HG02571 (cell line): ENCODE measurements around the gene KCNQ1.

ENCODE experiments used
- ATAC-seq: cut with Tn5 transposase; IDR thresholded peaks from one replicate; pipeline ENCODE4 v1.9.1; 2021; ENCODE audit warnings: mild to moderate bottlenecking, moderate library complexity; ENCODE audit not compliant: unreplicated experiment

The KCNQ1 gene

DNA sequence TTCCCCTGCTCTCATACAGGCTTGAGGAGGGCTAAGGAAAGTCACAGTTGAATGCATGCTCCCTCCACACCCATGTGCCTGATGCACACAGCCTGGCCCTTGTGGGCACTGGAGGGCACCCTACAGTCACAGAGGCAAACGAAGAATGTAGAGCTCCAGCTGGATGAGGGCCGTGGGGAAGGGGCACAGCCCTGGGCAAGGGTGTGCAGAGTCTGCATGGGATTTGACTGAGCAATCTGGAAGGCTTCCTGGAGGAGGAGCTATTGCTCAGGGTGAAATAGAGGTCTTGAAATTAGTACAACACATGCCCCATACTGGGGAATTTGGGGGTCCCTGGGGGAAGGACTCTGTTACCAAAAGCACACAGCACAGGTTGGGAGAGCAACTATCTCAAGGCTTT lies 64.0 kb downstream of the KCNQ1 start:
- ATAC-seq, result no peak

DNA sequence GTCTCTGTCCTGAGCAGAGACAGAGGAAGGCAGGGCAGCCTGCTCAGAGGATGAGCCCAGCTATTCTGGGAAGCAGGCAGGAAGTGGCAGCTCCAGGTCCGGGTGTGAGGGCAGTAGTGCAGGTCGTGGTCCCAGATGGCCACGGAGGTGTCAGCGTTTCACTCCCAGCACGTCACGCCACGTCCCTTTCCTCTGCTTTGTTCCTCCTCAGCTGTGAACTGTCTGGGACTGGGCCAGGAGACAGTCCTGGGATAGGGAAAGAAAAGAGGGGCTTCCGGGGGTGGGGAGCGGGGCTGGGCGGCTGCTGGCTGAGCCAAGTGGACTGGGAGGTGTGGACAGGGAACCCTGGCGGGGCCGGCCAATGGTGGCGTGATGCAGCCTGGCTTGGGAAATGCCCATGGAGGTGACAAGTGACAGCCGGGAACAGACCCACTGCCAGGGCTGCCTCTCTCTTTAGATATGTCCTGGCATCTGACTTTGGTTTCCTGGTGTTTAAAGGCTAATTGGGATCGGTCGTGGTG lies 64.7 kb downstream of the KCNQ1 start:
- ATAC-seq, result no peak

DNA sequence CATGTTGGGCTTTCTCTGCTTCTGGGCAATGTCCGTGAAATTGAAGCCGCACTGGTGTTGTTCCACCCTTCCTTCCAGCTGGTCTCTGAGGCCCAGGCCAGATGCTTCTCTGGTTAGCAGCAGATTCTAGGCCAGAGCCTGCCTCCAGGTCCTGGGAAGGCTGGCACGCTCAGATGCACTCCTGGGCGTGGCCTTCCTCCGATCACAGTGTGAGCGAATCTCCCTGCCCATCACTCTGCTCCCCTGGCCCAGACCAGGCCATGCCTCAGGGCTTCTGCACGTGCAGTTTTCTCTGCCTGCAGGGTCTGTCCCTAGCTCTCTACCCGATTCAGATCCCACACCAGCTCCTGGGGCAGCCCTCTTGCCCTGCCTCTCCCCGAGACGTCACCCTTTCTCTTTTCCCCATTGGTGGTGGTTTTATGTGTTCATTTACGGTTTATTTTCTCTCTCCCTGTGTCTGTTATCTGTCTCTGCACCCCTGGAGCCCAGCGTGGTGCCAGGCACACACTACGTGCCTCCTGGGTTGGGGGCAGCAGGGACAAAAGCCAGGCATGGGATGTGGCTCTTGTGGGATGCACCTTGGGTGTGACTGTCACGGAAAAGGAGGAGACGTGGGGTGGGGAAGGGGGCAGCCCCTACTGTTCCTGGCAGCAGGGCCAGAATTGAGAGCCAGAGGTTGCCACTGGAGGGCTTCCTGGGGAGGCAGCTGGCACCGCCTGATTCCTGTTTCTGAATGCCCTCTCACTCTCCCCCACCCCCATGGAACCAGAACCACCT lies 66.0 kb downstream of the KCNQ1 start:
- no peak for ATAC-seq

DNA sequence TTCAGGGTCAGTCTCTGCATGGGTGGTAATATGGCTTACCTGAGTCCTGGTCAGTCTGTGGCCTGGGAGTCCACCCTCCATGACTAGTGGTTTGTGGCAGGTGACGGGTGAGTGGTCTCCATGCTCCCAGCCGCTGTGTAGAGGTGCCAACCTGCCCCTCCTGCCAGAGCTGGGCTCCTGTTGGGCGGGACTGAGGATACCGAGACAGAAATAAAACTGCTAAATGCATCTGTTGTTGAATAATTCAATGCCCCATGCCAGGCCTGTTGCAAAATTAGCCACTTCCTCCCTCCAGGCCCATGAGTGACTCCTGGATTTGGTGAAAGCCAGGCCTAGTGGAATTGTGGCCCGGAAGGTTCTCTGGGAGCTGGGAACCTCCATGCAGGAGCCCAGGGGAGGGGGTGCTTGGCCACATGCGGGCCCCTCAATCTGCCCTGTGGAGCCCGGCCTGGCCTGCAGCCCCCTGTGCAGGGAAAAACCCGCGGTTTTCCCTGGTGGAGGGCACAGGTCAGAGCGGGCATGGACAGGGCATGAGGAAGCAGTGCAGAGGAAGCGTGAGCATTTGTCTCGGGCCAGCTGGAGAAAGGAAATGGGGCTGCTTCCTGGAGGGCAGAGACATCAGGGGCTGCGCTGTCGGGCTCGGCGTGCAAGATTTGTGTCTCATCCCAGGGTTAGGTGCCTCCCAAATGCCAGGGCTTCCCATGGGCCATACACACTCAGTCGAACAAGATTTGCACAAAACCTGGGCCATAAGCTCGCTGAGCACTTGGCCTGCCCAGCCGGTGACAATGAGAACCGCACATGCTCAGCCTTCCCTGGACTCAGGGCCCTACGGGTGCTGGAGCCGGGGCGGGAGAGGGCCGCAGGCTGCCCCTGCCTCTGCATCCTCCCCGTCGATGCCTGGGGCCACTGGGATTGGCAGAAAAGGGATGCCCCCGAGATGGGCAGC lies 66.9 kb downstream of the KCNQ1 start:
- ATAC-seq, result no peak

DNA sequence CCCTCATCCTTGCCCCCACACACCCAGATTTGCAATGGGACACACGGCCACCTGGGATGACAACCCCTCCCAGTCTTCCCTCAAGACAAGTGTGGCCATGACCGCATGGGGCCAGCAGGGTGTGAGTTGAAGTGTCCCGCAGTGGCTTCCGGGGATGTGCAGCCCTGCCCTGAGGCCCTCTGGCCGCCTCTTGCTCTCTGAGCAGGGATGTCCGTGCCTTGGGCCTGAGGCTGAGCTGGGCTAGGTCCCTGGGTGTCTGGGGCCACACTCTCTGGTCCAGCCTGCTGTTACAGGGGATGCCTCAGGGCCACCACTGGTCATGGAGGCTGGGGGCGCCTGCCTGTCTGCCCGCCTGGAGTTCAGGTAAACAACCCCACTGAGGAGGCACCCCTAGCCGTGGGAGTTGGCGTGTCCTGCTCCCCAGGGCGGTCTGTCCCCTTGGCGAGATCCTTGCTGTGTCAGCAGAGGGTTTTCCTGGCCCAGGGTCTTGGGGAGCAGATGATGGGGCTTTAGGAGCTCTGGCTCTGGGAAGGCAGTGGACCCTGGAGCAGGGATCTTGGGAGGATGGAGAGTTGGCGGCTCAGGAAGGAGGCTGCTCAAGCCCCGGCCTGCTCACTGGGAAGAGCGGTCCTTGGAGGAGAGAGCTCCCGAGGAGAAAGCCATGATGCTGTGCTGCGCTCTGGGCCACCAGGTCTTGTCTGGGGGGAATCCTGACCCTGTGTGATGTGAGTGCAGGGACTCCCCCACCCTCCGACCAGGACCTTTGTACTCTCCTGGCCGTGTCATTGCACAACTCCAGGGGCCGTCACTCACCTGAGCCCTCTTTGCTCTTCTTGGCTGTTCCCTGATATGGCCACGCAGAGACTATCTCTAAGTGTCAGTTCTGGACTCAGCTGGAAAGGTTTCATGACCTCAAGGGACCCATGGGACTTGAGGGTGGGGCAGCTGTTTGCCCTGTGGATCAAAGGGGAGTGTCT lies 67.9 kb downstream of the KCNQ1 start:
- no peak for ATAC-seq

DNA sequence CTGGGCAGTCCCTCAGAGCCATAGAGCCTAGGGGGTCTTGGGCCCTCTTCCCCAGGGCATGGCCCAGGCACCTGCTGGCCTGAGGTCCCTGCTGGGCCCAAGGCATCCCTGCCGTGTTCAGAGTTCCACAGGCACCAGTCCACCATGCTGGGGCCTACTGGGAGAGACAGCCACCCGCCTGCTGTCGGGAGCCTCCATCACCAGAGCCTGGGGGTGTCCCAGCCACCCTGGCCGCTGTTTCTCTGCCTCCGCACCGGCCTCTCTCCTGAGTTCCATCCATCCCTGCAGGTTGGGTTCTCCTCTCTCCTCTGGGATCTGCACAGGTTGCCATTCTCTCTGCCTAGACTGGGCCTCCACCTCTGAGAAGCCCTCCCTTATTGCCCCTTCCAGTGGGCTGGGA lies 68.6 kb downstream of the KCNQ1 start:
- no peak for ATAC-seq

DNA sequence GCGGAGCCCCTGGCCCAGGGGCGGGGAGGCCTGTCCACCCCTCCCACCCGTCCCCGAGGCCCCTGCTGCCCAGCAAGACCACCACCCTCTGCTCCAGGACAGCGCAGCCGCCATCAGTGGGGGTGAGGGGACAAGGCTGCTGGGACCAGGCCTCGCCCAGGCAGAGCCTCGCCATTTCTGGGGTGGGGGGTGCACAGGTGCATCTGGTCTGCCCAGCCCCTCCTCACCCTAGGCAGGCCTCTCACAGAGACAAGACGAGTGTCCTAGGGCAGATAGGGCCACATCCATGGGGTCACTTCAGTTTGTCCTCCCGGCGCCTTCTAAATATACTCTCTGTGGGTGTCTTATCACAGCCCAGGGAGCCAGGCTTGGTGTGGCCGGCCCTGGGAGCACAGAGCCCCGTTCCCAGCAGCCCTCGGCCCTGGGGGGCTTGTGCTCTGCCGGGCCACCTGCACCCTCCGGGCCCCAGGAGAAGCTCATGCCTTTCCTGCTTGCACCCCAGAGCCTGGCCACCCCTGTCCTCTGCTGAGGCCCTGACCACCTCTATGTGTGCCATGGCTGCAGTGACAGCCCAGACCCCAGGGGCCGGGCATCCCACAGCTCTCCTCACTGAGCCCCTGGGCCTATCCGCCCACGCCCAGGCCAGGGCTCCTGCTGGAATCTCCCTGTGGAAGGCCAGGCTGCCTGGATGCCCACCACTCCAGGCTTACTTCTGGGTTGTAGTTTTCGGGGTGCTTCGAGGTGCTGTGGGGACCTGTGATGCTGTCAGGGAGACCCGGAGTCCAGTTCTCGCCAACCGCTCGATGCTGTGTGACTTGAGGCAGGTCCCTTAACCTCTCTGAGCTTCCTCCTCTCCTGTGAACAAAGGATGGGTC lies 70.8 kb downstream of the KCNQ1 start:
- no peak for ATAC-seq

DNA sequence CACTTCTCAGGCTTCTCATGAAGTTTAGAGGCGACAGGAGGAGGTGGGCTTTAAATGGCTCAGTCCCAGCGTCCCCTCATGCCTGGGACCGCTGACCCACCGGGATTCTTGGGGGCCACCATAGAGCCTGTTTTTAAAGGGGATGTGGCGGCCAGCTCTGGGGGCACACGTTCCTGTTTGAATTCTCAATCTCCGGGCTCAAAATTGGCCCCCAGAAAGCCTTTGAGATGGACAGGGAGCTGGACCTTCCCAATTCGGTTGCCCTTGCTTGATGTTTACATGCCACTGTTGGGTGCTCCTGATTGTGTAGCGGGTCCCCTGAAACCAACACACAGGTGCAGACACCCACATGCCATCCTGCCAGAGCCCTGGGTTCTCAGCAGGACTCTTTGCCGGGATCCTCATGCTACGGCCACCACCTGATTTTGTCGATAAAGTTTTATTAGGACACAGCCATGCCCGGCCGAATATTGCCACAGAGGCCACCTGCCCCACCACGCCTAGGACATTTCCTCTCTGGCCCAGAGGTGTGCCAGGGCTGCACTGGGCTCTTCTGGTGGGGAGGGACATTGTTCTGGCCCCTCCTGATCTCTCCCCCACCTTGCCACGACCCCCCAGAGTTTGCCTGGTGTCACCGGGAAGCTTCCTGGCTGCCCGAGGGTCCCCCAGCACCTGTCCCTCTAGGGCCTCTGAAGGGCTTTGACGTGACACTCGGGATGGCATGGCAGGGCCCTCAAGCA lies 71.6 kb downstream of the KCNQ1 start:
- no peak for ATAC-seq

DNA sequence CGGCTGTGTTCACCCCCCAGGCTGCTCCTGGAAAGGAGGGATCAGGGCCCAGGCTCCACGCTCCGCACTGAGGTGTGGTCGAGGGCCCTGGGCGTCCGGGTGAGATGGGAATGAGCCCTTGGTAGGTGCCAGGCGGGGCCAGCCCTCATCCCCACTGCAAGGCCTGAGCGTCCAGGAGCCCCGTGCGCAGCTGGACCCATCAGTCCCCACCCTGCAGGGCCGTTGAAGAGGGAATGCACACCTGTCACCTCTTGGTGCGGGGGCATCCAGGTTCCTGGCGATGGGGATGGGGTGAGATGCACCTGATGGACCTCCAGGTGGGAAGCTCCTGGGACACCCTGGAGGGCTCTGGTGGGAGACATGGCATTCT lies 72.2 kb downstream of the KCNQ1 start:
- no peak for ATAC-seq

DNA sequence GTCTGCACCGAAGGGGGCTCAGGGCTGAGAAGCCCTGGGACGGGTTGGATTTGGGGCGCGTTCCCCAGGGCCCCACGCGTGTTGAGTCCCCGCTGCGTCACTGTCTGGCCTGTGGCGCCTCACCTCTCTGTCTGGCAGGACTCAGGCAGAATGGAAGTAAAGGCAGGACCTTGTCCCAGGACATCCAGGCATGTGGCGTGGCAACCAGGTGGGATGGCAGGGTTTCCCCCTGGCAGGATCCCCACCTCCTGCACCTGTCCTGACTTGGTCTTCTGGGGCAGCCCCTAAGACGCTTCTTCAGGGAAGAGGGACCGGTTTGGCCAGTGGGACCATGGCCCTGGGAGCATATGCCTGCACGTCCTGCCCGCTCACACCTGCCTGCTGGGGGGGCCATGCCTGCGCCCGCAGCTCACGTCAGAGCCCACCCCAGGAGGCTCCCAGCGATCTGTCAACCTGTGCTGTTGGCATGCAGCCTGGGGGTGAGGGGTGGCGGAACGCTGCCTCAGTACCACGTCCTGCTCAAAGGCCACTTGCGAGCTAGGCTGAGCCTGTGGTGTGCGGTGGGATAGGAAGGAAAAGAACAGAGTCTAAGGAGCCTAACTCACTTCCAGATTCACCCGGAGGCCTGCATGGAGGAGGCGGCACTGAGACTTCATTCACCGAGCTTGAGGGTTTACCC lies 72.7 kb downstream of the KCNQ1 start:
- ATAC-seq, result no peak

DNA sequence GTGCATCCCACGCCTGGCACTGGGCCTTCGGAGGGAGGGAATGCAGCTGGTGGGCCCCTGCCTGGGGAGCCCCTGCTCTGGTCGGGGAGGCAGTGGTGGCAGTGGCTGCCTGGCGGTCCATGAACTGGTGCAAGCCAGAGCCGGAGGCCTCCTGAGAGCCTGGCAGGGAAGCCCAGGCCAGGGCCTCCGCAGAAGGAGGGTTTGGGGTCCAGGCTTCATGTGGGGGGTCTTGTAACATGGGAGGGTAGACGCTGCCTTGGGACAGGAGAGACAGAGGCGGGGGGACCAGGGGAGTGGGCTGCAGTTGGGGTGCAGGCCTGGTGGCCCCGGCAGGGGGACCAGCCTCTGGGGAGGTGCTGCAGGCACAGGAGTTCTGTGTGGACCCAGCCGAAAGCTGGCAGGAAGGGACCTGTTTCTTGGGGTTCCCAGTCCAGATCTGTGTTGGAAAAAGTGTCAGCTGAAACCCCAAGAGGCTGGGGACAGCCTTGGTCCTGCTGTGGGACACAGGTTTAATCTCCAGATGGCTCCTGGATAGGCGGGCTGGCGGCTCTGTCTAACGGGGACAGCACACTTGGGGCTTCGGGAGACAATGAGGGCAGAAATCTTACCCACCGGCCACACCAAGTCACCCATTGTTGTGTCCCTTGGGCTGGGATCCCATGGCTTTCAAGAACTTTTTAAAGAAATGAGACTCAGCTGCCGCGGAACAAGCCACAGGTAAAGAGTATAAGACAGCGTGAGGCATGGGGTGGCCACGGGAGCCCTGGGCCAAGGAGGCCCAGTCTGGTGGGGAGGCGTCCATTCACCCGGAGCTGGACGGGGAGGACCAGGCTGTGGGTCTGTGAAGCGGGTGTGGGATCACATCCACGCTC lies 73.5 kb downstream of the KCNQ1 start:
- ATAC-seq, result no peak

DNA sequence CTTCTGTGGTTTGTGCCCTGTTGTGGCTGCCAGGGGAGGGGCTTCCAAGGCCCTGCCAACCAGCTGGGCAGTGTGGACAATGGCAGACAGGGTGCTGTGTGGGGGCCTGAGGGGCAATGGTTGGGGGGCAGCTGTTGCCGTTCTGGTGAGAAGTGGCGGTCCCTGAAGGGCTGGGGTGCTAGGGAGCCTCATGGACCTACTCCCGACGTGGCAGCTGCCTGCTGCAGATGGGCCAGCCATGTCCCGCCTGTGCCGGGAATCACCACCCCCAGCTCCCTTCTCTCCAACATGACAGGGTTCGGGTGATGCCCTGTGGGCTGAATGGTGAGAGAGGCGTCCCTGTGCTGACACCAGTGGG lies 74.2 kb downstream of the KCNQ1 start:
- no peak for ATAC-seq

DNA sequence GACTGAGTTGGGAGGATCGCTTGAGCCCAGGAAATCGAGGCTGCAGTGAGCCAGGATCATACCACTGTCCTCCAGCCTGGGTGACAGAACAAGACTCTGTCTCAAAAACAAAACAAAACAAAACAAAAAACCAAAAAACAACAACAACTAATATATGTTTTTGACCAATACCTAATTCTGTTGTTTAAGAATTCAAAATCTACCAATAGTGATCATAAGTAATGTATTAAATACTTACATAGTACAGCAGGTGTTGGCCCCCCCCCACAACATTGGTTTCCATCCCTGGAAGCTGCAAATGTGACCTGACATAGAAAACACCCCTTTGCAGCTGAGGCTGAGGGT lies 74.7 kb downstream of the KCNQ1 start:
- ATAC-seq, result no peak

DNA sequence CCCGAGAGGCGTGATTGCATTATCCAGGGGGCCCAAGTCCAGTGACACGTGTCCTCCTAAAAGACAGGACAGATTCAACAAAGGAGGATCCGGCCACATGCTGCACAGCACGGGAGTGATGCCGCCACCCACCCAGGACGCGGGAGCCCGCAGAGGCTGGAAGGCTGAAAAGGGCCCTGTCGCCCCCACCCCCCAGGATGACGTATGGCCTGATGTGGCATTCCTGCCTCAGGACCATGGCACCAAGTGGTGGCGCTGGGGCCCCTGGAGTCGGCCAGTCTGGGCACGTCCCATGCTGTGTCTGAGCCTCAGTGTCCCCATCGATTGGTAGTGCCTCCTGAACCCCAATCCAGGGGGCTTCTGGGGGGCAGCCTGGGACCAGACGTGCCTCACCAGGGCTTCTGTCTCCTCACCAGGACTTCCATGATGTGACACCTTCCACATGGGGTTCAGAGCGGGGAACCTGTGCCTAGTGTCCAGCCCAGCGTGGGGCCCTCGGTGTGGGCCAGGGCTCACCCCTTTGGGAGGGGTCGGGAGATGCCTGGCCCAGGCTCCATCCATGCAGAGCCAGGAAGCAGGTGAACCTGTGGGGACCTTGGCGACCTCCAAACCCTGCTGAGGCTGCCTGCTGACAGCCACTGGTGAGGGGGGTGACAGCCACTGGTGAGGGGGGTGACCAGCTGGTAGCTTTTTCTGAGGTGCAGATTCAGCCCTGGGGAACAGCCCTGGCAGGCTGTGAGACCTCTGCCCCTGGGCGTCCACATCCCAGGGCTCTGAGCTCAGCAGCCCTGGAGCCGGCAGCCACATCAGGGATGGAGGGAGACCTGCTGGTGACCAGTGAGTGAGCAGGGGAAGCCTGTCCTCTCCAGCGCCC lies 75.3 kb downstream of the KCNQ1 start:
- ATAC-seq, result no peak

DNA sequence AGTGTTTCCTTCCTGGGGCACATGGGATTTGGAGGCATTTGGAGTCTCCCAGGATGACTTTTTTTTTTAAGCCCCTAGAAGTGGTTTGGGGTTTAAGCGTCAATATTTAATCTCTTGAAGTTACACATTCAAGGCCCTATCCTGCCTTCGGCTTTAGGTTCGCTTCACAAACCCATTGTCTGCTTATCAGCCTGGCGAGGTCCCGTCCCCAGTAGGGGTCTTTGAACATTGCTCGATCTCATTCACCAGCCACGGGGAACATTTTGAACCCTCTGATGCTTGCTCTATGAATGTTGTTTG lies 75.9 kb downstream of the KCNQ1 start:
- ATAC-seq, result no peak

DNA sequence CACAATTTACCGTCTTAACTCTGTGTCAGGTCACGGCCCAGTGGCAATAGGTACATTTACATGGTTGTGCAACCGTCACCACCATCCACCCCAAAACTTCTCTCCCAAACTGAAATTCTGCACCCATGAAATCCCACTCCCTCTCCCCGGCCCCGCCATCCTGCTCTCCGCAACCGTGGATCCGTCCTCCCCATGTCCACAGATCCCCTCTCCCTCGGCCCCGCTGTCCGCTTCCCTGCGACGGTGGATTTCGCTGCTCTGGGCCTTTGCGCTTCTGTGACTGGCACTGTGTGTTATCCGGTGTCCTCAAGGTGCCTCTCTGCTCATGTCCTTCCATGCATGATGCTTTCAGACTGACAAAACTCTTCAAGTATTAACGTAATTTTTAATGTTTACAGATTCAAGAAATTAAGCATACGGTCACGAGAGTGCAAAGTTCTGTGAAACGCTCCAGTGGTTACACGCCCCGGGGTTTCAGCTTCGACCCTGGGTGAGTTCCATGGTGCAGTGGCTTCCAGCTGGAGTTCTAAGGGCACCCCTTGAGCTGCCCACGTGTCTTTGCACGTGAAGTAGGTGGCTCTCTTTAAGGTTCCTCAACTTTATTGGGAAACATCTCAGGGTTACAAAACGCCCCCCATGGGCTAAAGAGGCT lies 76.4 kb downstream of the KCNQ1 start:
- ATAC-seq, result no peak
